ENCODE measurements around the gene CACNG4.

- TF ChIP-seq CTCF (IDR thresholded peaks at IDR 0.05 in 4 of 5, conservative IDR thresholded peaks at IDR 0.05 in 1 of 5) (no peak), POLR2A (IDR thresholded peaks at IDR 0.05) (no peak)
These were observed 42.8 kb downstream of the CACNG4 start for GRCh38 chr17:67007266-67007665.
